HG03045 (cell line): ENCODE results near the gene CCDC102B.
"Not testable (repeated sequence)": the region's sequence is repeated elsewhere in the genome, so short reads cannot be mapped to it uniquely, and the experiment has no call there.

Source experiments
- ATAC-seq: cut with Tn5 transposase; IDR thresholded peaks from one replicate; pipeline ENCODE4 v1.9.1; 2021; ENCODE audit warnings: mild to moderate bottlenecking, moderate library complexity; ENCODE audit not compliant: unreplicated experiment

Gene CCDC102B

GRCh38 chr18:68797871-68798270, at the start of gene CCDC102B:
TSS of gene CCDC102B (plus strand) at chr18:68798080. CDS start at chr18:68836764, 38,684 bp downstream.
- ATAC-seq, result no peak

GRCh38 chr18:68757126-68757525, 40.8 kb upstream of the CCDC102B start:
- no peak for ATAC-seq

- no peak for ATAC-seq
These were observed 38.6 kb upstream of the CCDC102B start for GRCh38 chr18:68759308-68759707.

- no peak for ATAC-seq
These were observed 34.8 kb upstream of the CCDC102B start for GRCh38 chr18:68763083-68763482.

GRCh38 chr18:68764016-68764415, 33.9 kb upstream of the CCDC102B start:
- no peak for ATAC-seq

GRCh38 chr18:68766433-68766832, 31.4 kb upstream of the CCDC102B start:
- ATAC-seq, result no peak

- ATAC-seq, result no peak
These were observed 28.4 kb upstream of the CCDC102B start for GRCh38 chr18:68769461-68769860.

- no peak for ATAC-seq
These were observed 25.6 kb upstream of the CCDC102B start for GRCh38 chr18:68772268-68772667.

- no peak for ATAC-seq
These were observed 19.5 kb upstream of the CCDC102B start for GRCh38 chr18:68778280-68778886.

GRCh38 chr18:68779169-68779568, 18.7 kb upstream of the CCDC102B start:
- ATAC-seq, result no peak

GRCh38 chr18:68780802-68781635, 16.9 kb upstream of the CCDC102B start:
- ATAC-seq, result no peak

- no peak for ATAC-seq
These were observed 14.4 kb upstream of the CCDC102B start for GRCh38 chr18:68783506-68783905.

GRCh38 chr18:68784071-68784470, 13.8 kb upstream of the CCDC102B start:
- no peak for ATAC-seq

GRCh38 chr18:68790290-68790689, 7.6 kb upstream of the CCDC102B start:
- not testable (repeated sequence) for ATAC-seq

GRCh38 chr18:68791801-68792200, 6.1 kb upstream of the CCDC102B start:
- ATAC-seq, result no peak

- no peak for ATAC-seq
These were observed 3.9 kb upstream of the CCDC102B start for GRCh38 chr18:68793951-68794350.

- no peak for ATAC-seq
These were observed 767 bp upstream of the CCDC102B start for GRCh38 chr18:68796936-68797690.

- no peak for ATAC-seq
These were observed 2.2 kb downstream of the CCDC102B start for GRCh38 chr18:68800075-68800474.

- no peak for ATAC-seq
These were observed 5.5 kb downstream of the CCDC102B start for GRCh38 chr18:68803356-68803755.

- ATAC-seq, result no peak
These were observed 19.7 kb downstream of the CCDC102B start for GRCh38 chr18:68817584-68817983.

- ATAC-seq, result no peak
These were observed 20.7 kb downstream of the CCDC102B start for GRCh38 chr18:68818584-68818983.

- ATAC-seq, result no peak
These were observed 25.0 kb downstream of the CCDC102B start for GRCh38 chr18:68822926-68823325.
